CD14-positive monocyte (primary cell): ENCODE results near the gene MINDY3. TPM values are rescaled to one million over a fixed set of nuclear protein-coding genes. Genes with fewer than 3 reads are reported as not detected.

ENCODE experiments used
- DNase-seq, 3 donors: peaks; one replicate each; pipeline ENCODE4 v3.0.0-alpha.2; 2011 to 2022
- H2AFZ ChIP-seq: 2 replicates; pipeline ENCODE4 v1.6.0; 2012; ENCODE audit warnings: mild to moderate bottlenecking, low read depth, low read length, inconsistent platforms; ENCODE audit not compliant: insufficient read depth, poor library complexity, severe bottlenecking
- H3K27ac ChIP-seq, 2 donors: 1 replicate in 1 of 2; 2 replicates in 1 of 2; pipeline ENCODE4 v1.5.1; 2012 to 2013; ENCODE audit warnings: low read length in 2 of 2, control low read depth in 1 of 2, inconsistent platforms in 1 of 2, low read depth in 1 of 2, mild to moderate bottlenecking in 1 of 2
- H3K27me3 ChIP-seq, 2 donors: one replicate each; pipeline versions ENCODE4 v1.6.0 to v1.6.1; 2011 to 2013; ENCODE audit warnings: low read length in 2 of 2; ENCODE audit not compliant: control insufficient read depth in 2 of 2, insufficient read depth in 2 of 2
- H3K36me3 ChIP-seq, 2 donors: replicated peaks in 1 of 2; 1 replicate in 1 of 2; 2 replicates in 1 of 2; pipeline versions ENCODE4 v1.5.1 to v1.6.1; 2012 to 2013; ENCODE audit warnings: low read length in 2 of 2, control low read depth in 1 of 2, inconsistent platforms in 1 of 2, mild to moderate bottlenecking in 1 of 2; ENCODE audit not compliant: insufficient read depth in 2 of 2, control insufficient read depth in 1 of 2
- H3K4me1 ChIP-seq, 2 donors: 1 replicate in 1 of 2; 2 replicates in 1 of 2; pipeline versions ENCODE4 v1.5.1 to v1.6.1; 2012 to 2013; ENCODE audit warnings: low read length in 2 of 2, control low read depth in 1 of 2, inconsistent platforms in 1 of 2, mild to moderate bottlenecking in 1 of 2, moderate library complexity in 1 of 2; ENCODE audit not compliant: insufficient read depth in 2 of 2, control insufficient read depth in 1 of 2
- H3K4me2 ChIP-seq: replicated peaks from 2 replicates; pipeline ENCODE3; 2012; ENCODE audit warnings: low read length, moderate library complexity, mild to moderate bottlenecking; ENCODE audit not compliant: poor library complexity, severe bottlenecking; ENCODE audit errors: extremely low read depth
- H3K4me3 ChIP-seq, 3 experiments: fragments of 200-600 bp in 1 of 3; sonication (generic) in 1 of 3; replicated peaks in 1 of 3; 1 replicate in 2 of 3; 2 replicates in 1 of 3; pipeline ENCODE4 v1.5.1; 2011 to 2013; ENCODE audit warnings: low read length in 3 of 3, mild to moderate bottlenecking in 3 of 3, control low read depth in 2 of 3, low read depth in 2 of 3, inconsistent platforms in 1 of 3, moderate library complexity in 1 of 3
- H3K79me2 ChIP-seq: 2 replicates; pipeline ENCODE4 v1.6.0; 2012; ENCODE audit warnings: mild to moderate bottlenecking, control low read depth, inconsistent platforms, low read length, moderate library complexity; ENCODE audit not compliant: insufficient read depth
- H3K9ac ChIP-seq: 2 replicates; pipeline ENCODE4 v1.6.0; 2017; ENCODE audit warnings: low read length, mild to moderate bottlenecking; ENCODE audit not compliant: insufficient read depth, poor library complexity, severe bottlenecking
- H3K9me3 ChIP-seq, 2 donors: replicated peaks in 1 of 2; 1 replicate in 1 of 2; 2 replicates in 1 of 2; pipeline versions ENCODE4 v1.5.1 to v1.6.1; 2012 to 2013; ENCODE audit warnings: low read length in 2 of 2, control low read depth in 1 of 2; ENCODE audit not compliant: control insufficient read depth in 1 of 2, insufficient read depth in 1 of 2
- H4K20me1 ChIP-seq: 2 replicates; pipeline ENCODE4 v1.6.0; 2012; ENCODE audit warnings: mild to moderate bottlenecking, low read length, control low read depth, moderate library complexity; ENCODE audit not compliant: insufficient read depth
- H3K27ac Mint-ChIP-seq, 7 donors: one replicate each; pipeline ENCODE4 v1.8.0; 2020; ENCODE audit warnings: mild to moderate bottlenecking in 7 of 7, mixed read lengths in 7 of 7, moderate library complexity in 6 of 7, inconsistent platforms in 2 of 7
- H3K27me3 Mint-ChIP-seq, 3 donors: one replicate each; pipeline ENCODE4 v1.8.0; 2021 to 2022; ENCODE audit warnings: low read depth in 3 of 3, mild to moderate bottlenecking in 3 of 3, mixed read lengths in 3 of 3, moderate library complexity in 3 of 3, inconsistent platforms in 1 of 3
- H3K36me3 Mint-ChIP-seq, 2 donors: one replicate each; pipeline ENCODE4 v1.8.0; 2020; ENCODE audit warnings: mixed read lengths in 2 of 2, inconsistent platforms in 1 of 2, mild to moderate bottlenecking in 1 of 2
- H3K4me1 Mint-ChIP-seq: one replicate; pipeline ENCODE4 v1.8.0; 2020; ENCODE audit warnings: mild to moderate bottlenecking, mixed read lengths
- H3K4me3 Mint-ChIP-seq, 2 donors: one replicate each; pipeline ENCODE4 v1.8.0; 2020; ENCODE audit warnings: mild to moderate bottlenecking in 2 of 2, mixed read lengths in 2 of 2, moderate library complexity in 1 of 2
- H3K9me3 Mint-ChIP-seq, 7 donors: one replicate each; pipeline ENCODE4 v1.8.0; 2020 to 2022; ENCODE audit warnings: mixed read lengths in 7 of 7, mild to moderate bottlenecking in 6 of 7, moderate library complexity in 6 of 7, inconsistent platforms in 2 of 7
- WGBS: methylation state at CpG from one replicate; pipeline ENCODE4 v1.1.5; 2013; ENCODE audit warnings: missing lambda C conversion rate; ENCODE audit not compliant: insufficient coverage; 5-methylcytosine and 5-hydroxymethylcytosine counted together
- intact Hi-C, 2 donors: fragments of 100-400 bp; cut with micrococcal nuclease; formaldehyde crosslinking; loops; one replicate each; pipeline versions ENCODE4 v1.15.0 to v1.15.1; 2023
- polyA plus RNA-seq, 3 donors: library from polyadenylated mRNA; depleted of rRNA in 1 of 3; unstranded in 2 of 3; stranded (reverse) in 1 of 3; fragments of 300-500 nt in 2 of 3; fragments of >200 nt in 1 of 3; fragmentation: Illumina TruSeq in 2 of 3; gene quantifications; 1 replicate in 2 of 3; 2 replicates in 1 of 3; pipeline ENCODE4 v1.2.3, GENCODE V29; 2012 to 2021
- TF ChIP-seq, protein P1 (sequence below): fragments of 200-600 bp; IDR thresholded peaks from one replicate; pipeline ENCODE4 v1.8.0; 2022; ENCODE audit warnings: antibody characterized with exemption, mild to moderate bottlenecking

Gene MINDY3
- polyA plus RNA-seq, 3 donors: 2.4 to 14.8 (median 4.4) TPM

DNA sequence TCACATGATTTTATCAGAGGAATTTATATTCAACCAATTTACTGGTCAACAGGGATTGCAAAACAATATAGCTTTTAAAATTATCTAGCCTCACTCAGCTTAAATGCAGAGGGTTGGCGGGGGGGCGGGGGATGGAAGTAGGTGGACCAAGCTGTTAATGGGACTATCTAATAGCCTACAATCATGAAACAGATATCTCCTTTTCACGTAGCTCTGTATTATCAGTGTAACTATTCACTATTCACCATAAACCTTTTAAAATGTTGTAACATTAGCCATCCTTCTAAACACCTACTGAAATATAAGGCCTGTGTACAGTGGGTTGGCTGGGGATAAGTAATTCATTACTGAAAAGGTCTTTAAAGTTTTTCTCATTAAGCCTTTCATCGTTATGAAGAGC is 56.2 kb downstream of the MINDY3 start:
- Mint-ChIP-seq H3K36me3 (peaks cover 53 to 76% of the 10 kb centered on the region in 2 donors), H3K4me3 (no peak overlapping the region), H3K27ac (no peak overlapping the region), H3K27me3 (no peaks in the 10 kb centered on the region), H3K9me3 (peaks cover 4 to 7% (median 6%) of the 10 kb centered on the region in 7 donors), H3K4me1 (no peaks in the 10 kb centered on the region)
- intact Hi-C loops: no loop called here
- Histone ChIP-seq H4K20me1 (no peaks in the 10 kb centered on the region), H3K27me3 (no peaks in the 10 kb centered on the region), H3K4me2 (no peak overlapping the region), H3K27ac (no peak overlapping the region), H3K36me3 (peaks cover 48 to 90% of the 10 kb centered on the region in 2 donors), H3K79me2 (no peaks in the 10 kb centered on the region), H3K9me3 (no peaks in the 10 kb centered on the region), H3K4me1 (no peaks in the 10 kb centered on the region), H3K9ac (no peak overlapping the region), H3K4me3 (no peak overlapping the region), H2AFZ (no peak overlapping the region)
- TF ChIP-seq, protein P1, sequence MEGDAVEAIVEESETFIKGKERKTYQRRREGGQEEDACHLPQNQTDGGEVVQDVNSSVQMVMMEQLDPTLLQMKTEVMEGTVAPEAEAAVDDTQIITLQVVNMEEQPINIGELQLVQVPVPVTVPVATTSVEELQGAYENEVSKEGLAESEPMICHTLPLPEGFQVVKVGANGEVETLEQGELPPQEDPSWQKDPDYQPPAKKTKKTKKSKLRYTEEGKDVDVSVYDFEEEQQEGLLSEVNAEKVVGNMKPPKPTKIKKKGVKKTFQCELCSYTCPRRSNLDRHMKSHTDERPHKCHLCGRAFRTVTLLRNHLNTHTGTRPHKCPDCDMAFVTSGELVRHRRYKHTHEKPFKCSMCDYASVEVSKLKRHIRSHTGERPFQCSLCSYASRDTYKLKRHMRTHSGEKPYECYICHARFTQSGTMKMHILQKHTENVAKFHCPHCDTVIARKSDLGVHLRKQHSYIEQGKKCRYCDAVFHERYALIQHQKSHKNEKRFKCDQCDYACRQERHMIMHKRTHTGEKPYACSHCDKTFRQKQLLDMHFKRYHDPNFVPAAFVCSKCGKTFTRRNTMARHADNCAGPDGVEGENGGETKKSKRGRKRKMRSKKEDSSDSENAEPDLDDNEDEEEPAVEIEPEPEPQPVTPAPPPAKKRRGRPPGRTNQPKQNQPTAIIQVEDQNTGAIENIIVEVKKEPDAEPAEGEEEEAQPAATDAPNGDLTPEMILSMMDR: no peak
- 100% methylated on average over 1 of the region's 4 CpGs for WGBS
- DNase-seq: no peak

DNA sequence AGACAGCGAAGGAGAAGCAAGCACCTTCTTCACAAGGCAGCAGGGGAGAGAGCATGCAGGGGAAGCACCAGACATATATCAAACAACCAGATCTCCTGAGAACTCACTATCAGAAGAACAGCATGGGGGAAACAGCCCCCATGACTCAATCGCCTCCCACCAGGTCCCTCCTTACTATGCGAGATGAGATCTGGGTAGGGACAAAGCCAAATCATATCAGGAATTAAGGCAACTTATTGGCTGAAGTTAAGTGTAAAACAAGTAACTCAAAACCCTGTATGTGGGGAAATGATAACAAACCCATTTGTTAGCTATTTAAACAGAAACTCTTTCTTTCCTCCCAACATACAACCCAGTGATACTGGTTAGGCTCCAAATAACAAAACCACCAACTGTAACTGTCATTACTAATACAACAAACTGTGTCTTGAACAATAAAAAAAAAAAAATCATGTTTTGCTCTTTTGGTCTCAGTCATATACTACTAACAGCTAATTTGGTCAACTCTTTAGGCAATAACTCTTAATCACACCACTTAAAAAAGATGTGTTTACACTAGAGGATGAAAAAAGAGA is 57.8 kb downstream of the MINDY3 start:
- Histone ChIP-seq H3K9ac (no peak overlapping the region), H3K79me2 (no peaks in the 10 kb centered on the region), H3K36me3 (peaks cover 39 to 74% of the 10 kb centered on the region in 2 donors), H4K20me1 (no peaks in the 10 kb centered on the region), H3K27me3 (no peaks in the 10 kb centered on the region), H3K4me1 (no peaks in the 10 kb centered on the region), H3K4me3 (no peak overlapping the region), H3K4me2 (no peak overlapping the region), H3K27ac (no peak overlapping the region), H2AFZ (no peak overlapping the region), H3K9me3 (no peaks in the 10 kb centered on the region)
- peaks cover 52 to 62% of the 10 kb centered on the region in 2 donors for H3K36me3 Mint-ChIP-seq
- H3K27me3 Mint-ChIP-seq: no peaks in the 10 kb centered on the region
- TF ChIP-seq, protein P1: no peak
- no peaks in the 10 kb centered on the region for H3K4me1 Mint-ChIP-seq
- DNase-seq: no peak
- H3K4me3 Mint-ChIP-seq: no peak overlapping the region
- WGBS: no CpG with 5 or more reads among the region's 3 CpGs
- no peak overlapping the region for H3K27ac Mint-ChIP-seq
- peaks cover 4 to 7% (median 6%) of the 10 kb centered on the region in 7 donors for H3K9me3 Mint-ChIP-seq
- intact Hi-C loops: no loop called here
